GM12872 (cell line): ENCODE measurements around the gene FAM210B.

Experiments used
- CTCF ChIP-seq: IDR thresholded peaks from 3 replicates; pipeline ENCODE4 v1.5.1; 2011; ENCODE audit warnings: low read depth, mild to moderate bottlenecking, low read length, moderate library complexity; ENCODE audit not compliant: insufficient read depth

FAM210B gene

DNA sequence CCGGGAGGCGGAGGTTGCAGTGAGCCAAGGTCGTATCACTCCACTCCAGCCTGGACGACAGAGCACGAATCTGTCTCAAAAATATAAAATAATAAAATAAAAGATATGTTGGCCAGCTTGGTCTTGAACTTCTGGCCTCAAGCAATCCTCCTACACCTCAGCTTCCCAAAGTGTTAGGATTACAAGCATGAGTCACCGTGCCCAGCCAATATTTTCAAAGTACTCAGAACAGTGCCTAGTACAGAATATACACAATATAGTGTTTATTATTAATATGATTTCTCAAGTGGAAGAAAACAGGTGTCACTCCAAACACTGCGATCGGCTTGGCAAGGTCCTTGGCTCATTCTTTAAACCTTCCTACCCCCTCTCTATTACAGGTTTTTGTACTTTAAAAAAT, 3.1 kb downstream of the FAM210B start:
- TF ChIP-seq CTCF: no peak

DNA sequence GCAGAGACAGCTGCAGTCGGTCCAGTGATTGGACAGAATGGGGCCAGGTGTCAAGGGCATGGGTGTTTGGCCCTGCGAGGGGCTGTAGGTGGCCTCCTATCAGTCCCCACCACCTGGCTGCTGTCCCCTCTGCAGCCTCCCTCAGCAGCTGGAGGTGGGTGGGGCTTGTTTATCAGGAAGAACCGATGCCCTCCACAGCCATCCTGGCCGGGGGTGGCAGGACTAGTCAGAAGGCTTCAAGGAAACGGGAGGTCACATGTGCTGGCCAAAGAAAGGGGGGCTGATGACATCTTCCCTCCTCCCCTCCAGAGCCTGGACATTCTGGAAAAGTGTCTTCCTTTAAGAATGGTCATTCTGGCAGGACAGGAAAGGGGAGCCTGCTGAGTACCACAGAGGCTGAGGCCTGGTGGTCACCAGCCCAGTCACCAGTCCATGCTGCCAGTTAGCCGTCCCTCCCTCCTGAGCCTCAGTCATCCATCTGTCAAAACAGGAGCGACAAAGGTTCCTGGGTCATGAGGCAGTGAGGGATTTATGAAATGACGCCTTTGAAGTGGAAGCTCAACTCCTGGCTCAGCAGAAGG, 4.1 kb downstream of the FAM210B start:
- no peak for TF ChIP-seq CTCF

DNA sequence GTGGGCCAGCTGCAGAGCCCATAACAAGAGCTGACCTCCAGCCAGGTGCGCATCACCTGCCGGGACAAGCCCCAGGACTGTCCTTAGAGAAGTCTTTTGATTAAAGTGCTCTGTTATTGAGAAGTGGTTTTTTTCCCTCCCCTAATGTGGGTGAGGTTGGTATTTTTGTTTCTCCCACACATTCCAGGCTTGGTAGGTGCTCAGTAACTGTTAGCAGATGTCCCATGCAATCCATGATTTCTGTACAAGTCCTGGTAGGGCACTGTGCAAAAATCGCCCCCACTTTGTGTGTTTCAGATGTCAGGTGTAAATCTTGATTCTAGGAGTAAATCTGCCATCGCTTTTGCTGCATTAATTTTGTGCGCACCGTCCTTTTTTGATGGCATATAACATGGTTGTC, 4.7 kb downstream of the FAM210B start:
- TF ChIP-seq CTCF: no peak

- TF ChIP-seq CTCF: no peak
Observed at GRCh38 chr20:56368351-56369134, 9.8 kb downstream of the FAM210B start.

GRCh38 chr20:56369179-56369578, 10.4 kb downstream of the FAM210B start:
- no peak for TF ChIP-seq CTCF

- TF ChIP-seq CTCF: no peak
Observed at GRCh38 chr20:56371977-56372376, 13.2 kb downstream of the FAM210B start.

DNA sequence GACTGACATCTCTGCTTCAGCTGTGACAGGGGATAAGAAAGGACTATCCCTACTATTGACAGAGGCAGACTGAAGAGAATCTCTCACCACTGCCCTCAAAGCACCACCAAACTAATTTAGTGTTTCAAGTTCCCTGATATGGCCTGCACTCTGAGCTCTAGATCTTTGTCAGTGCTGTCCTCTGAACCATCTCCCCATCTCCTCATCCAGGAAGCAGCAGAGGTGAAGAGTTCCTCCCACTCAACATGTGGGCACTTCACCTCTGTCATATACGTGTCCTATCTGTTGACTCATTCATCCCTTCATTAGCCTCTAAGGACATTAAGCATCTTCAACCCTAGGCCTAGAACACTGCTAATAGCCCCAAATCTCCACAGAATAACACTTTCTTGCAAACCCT, 14.1 kb downstream of the FAM210B start:
- no peak for TF ChIP-seq CTCF
